Tibial nerve (tissue), 4 donors: Measurements from ENCODE around the gene PNKP.
A peak's percentile ranks its signal among the peaks of the same experiment; 100 is the strongest.

Experiments used
- CTCF ChIP-seq, 5 experiments: fragments of 200-600 bp in 3 of 5; fragments of 450-650 bp in 2 of 5; sonication (generic) in 3 of 5; IDR thresholded peaks; one replicate each; pipeline ENCODE4 v1.5.1; 2016 to 2019; ENCODE audit warnings: antibody characterized with exemption in 5 of 5, mild to moderate bottlenecking in 3 of 5, moderate library complexity in 2 of 5
- EP300 ChIP-seq, 2 donors: sonication (generic); formaldehyde crosslinking; IDR thresholded peaks; one replicate each; pipeline ENCODE4 v1.6.1; 2017; ENCODE audit warnings: antibody characterized with exemption in 2 of 2, mild to moderate bottlenecking in 1 of 2
- POLR2A ChIP-seq, 2 donors: fragments of 450-650 bp; IDR thresholded peaks; one replicate each; pipeline ENCODE4 v1.6.1; 2017; ENCODE audit warnings: antibody characterized with exemption in 2 of 2, mild to moderate bottlenecking in 2 of 2, moderate library complexity in 2 of 2

- TF ChIP-seq POLR2A (IDR thresholded peaks at IDR 0.05) (no peak), CTCF (IDR thresholded peaks at IDR 0.05) (no peak), EP300 (IDR thresholded peaks at IDR 0.05) (peak in 1 of 2 donors; percentile 50)
Observed at GRCh38 chr19:49858088-49858985, 9.0 kb downstream of the PNKP start.
